ENCODE measurements around the gene SLC25A38. TPM values are rescaled to one million over a fixed set of nuclear protein-coding genes. Genes with fewer than 3 reads are reported as not detected.

The SLC25A38 gene
- total and polyA plus RNA-seq, 10 of the 15 experiments (the other 5 are each of a cell fraction or from before 2014, with no cell fraction given), result 15.2 to 55.2 (median 39.2) TPM

DNA sequence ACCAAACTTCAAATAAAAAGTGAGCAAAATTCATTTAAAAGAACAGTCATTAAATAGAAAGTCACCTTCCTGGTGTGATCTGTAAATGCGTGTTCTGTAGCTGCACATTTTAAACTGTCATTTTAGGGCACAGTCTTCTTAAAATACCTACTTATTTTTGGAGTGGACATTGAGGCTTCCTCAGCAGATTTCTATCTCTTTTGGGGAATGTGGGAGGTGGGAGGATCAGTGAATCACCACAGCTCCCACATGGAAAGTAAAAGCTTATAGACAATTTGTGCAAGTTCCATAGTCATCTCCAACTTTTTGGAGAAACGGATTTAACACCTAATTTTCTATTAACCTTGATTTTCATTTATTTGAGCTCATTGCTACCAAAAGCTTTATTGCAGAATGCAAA lies 63.3 kb downstream of the SLC25A38 start:
- ATAC-seq, result no peak
- Histone ChIP-seq H3K9ac (ENCODE audit: control insufficient read depth, insufficient read depth, low read length) (no peak overlapping the region), H3K27me3 (replicated peaks in 1 of 2; ENCODE audit: control insufficient read depth in 2 of 2, insufficient read depth in 2 of 2, low read length in 1 of 2) (no peaks in the 10 kb centered on the region; a peak in 1 of 4 replicates), H3K27ac (ENCODE audit: control insufficient read depth, insufficient read depth) (no peak overlapping the region), H3K4me1 (ENCODE audit: control insufficient read depth, insufficient read depth, low read length) (no peaks in the 10 kb centered on the region), H3K9me3 (replicated peaks; ENCODE audit: control insufficient read depth, insufficient read depth, low read length) (no peaks in the 10 kb centered on the region), H3K4me3 (no peak overlapping the region), H4K20me1 (ENCODE audit: control insufficient read depth, insufficient read depth) (no peaks in the 10 kb centered on the region), H3K4me2 (ENCODE audit: control insufficient read depth, insufficient read depth) (no peak overlapping the region), H3K79me2 (ENCODE audit: control insufficient read depth, insufficient read depth, low read length) (no peaks in the 10 kb centered on the region), H2AFZ (ENCODE audit: control insufficient read depth, low read depth, low read length) (no peak overlapping the region), H3K36me3 (ENCODE audit: control insufficient read depth in 2 of 2, insufficient read depth in 2 of 2, low read length in 1 of 2) (no peaks in the 10 kb centered on the region)
- WGBS (ENCODE audit: insufficient coverage, insufficient replicate concordance, low lambda C conversion rate, missing lambda C conversion rate), result 64% methylated on average over 2 of the region's 2 CpGs
- ChIA-PET CTCF (interaction anchor here (0.6 to 4.7 kb wide), 23 partner anchors 9 to 732 kb away, joined by 3 to 60 read pairs (median 5); partner anchors contain the start of gene RPSA), POLR2A (no interaction called here), RAD21 (ENCODE audit: unreplicated experiment) (interaction anchor here (1.0 to 1.6 kb wide), 2 partner anchors 40 to 52 kb away, joined by 3 to 5 read pairs; partner anchors contain the start of gene RPSA), SMC1A (ENCODE audit: uncharacterized antibody, unreplicated experiment) (interaction anchor here (1.1 to 2.5 kb wide), 5 partner anchors 15 to 60 kb away, joined by 3 to 20 read pairs (median 3); no protein-coding TSS in a partner anchor)
- no peak for TF ChIP-seq SMC3 (IDR thresholded peaks at IDR 0.05; ENCODE audit: borderline replicate concordance, low read length)
- no peak for TF ChIP-seq CBX5 (IDR thresholded peaks at IDR 0.05; ENCODE audit: low read depth)
- no peak for TF ChIP-seq FOXM1 (IDR thresholded peaks at IDR 0.05; ENCODE audit: low read depth, low read length)
- no peak for TF ChIP-seq TCF3 (IDR thresholded peaks at IDR 0.05; ENCODE audit: borderline replicate concordance, insufficient read depth, low read depth, low read length)
- TF ChIP-seq, protein P1, sequence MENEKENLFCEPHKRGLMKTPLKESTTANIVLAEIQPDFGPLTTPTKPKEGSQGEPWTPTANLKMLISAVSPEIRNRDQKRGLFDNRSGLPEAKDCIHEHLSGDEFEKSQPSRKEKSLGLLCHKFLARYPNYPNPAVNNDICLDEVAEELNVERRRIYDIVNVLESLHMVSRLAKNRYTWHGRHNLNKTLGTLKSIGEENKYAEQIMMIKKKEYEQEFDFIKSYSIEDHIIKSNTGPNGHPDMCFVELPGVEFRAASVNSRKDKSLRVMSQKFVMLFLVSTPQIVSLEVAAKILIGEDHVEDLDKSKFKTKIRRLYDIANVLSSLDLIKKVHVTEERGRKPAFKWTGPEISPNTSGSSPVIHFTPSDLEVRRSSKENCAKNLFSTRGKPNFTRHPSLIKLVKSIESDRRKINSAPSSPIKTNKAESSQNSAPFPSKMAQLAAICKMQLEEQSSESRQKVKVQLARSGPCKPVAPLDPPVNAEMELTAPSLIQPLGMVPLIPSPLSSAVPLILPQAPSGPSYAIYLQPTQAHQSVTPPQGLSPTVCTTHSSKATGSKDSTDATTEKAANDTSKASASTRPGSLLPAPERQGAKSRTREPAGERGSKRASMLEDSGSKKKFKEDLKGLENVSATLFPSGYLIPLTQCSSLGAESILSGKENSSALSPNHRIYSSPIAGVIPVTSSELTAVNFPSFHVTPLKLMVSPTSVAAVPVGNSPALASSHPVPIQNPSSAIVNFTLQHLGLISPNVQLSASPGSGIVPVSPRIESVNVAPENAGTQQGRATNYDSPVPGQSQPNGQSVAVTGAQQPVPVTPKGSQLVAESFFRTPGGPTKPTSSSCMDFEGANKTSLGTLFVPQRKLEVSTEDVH (IDR thresholded peaks at IDR 0.05; ENCODE audit: low read depth, partially characterized antibody), result no peak
- no peak for DNase-seq (ENCODE audit: low read depth, low spot score)
- no TSS peak for BruUV-seq (replicated peaks)
- intact Hi-C loops (cut with micrococcal nuclease; ENCODE audit: unreplicated experiment), result loop anchor here (10.0 kb wide), 1 partner anchor 728 kb away; no protein-coding TSS in a partner anchor
- FAIRE-seq, result no peak
- in situ Hi-C loops (cut with MboI), result no loop called here

Small RNA genes within 50 kb of the gene (small RNA-seq; reads per million reads assigned to genes)
- gene SNORA6, result not detected
- gene SNORA62, result not detected

Other genes with a start within 250 kb of the SLC25A38 start
- 14.2 TPM in 2 replicates for gene CSRNP1, start 229.8 kb upstream of the SLC25A38 start, total RNA-seq (2014; rRNA removed)
- 6.4 and 6.7 TPM in 2 replicates for gene CSRNP1, start 229.8 kb upstream of the SLC25A38 start, total RNA-seq (2014; rRNA removed; fragmentation: Illumina TruSeq; extraction: Trizol)
- gene CSRNP1, start 229.8 kb upstream of the SLC25A38 start, total RNA-seq (2021), result 12.0 and 12.1 TPM in 2 replicates
- 5.9 and 11.1 TPM in 2 replicates for gene CSRNP1, start 229.8 kb upstream of the SLC25A38 start, polyA plus RNA-seq (2011; rRNA removed)
- 3.0 and 7.3 TPM in 2 replicates for gene CSRNP1, start 229.8 kb upstream of the SLC25A38 start, polyA plus RNA-seq (2014; fragmentation: Illumina TruSeq; extraction: Trizol)
- under 1 TPM; 0.32 to 0.77 TPM for gene CSRNP1, start 229.8 kb upstream of the SLC25A38 start, polyA plus RNA-seq (2014; fragmentation: Nextera tagmentation; extraction: Ambion mirVana)
- gene CSRNP1, start 229.8 kb upstream of the SLC25A38 start, polyA plus RNA-seq (2014; rRNA removed), result 9.3 TPM in 2 replicates
- 1 to 10 TPM; 4.9 to 7.0 TPM for gene CSRNP1, start 229.8 kb upstream of the SLC25A38 start, polyA plus RNA-seq (2016; fragmentation: Nextera tagmentation; extraction: Ambion mirVana)
- 0.16 and 0.17 TPM in 2 replicates for gene XIRP1, start 190.8 kb upstream of the SLC25A38 start, total RNA-seq (2014; rRNA removed)
- 0.18 and 0.23 TPM in 2 replicates for gene XIRP1, start 190.8 kb upstream of the SLC25A38 start, total RNA-seq (2014; rRNA removed; fragmentation: Illumina TruSeq; extraction: Trizol)
- 0.38 and 0.40 TPM in 2 replicates for gene XIRP1, start 190.8 kb upstream of the SLC25A38 start, total RNA-seq (2021)
- gene XIRP1, start 190.8 kb upstream of the SLC25A38 start, polyA plus RNA-seq (2011; rRNA removed), result 0.01 and 0.03 TPM in 2 replicates
- 0.14 and 0.24 TPM in 2 replicates for gene XIRP1, start 190.8 kb upstream of the SLC25A38 start, polyA plus RNA-seq (2014; fragmentation: Illumina TruSeq; extraction: Trizol)
- gene XIRP1, start 190.8 kb upstream of the SLC25A38 start, polyA plus RNA-seq (2014; fragmentation: Nextera tagmentation; extraction: Ambion mirVana), result under 1 TPM in 1 of 2 experiments, not detected in 1; 0.05 TPM
- gene XIRP1, start 190.8 kb upstream of the SLC25A38 start, polyA plus RNA-seq (2014; rRNA removed), result 0.08 and 0.27 TPM in 2 replicates
- gene XIRP1, start 190.8 kb upstream of the SLC25A38 start, polyA plus RNA-seq (2016; fragmentation: Nextera tagmentation; extraction: Ambion mirVana), result under 1 TPM; 0.04 to 0.05 TPM
- gene CX3CR1, start 103.3 kb upstream of the SLC25A38 start, total RNA-seq (2014; rRNA removed), result 0.11 and 0.16 TPM in 2 replicates
- 0.09 and 0.18 TPM in 2 replicates for gene CX3CR1, start 103.3 kb upstream of the SLC25A38 start, total RNA-seq (2014; rRNA removed; fragmentation: Illumina TruSeq; extraction: Trizol)
- 0.08 and 0.23 TPM in 2 replicates for gene CX3CR1, start 103.3 kb upstream of the SLC25A38 start, total RNA-seq (2021)
- gene CX3CR1, start 103.3 kb upstream of the SLC25A38 start, polyA plus RNA-seq (2011; rRNA removed), result 0.45 and 0.53 TPM in 2 replicates
- gene CX3CR1, start 103.3 kb upstream of the SLC25A38 start, polyA plus RNA-seq (2014; fragmentation: Illumina TruSeq; extraction: Trizol), result 0.16 and 0.21 TPM in 2 replicates
- under 1 TPM; 0.05 to 0.09 TPM for gene CX3CR1, start 103.3 kb upstream of the SLC25A38 start, polyA plus RNA-seq (2014; fragmentation: Nextera tagmentation; extraction: Ambion mirVana)
- 0.09 and 0.12 TPM in 2 replicates for gene CX3CR1, start 103.3 kb upstream of the SLC25A38 start, polyA plus RNA-seq (2014; rRNA removed)
- under 1 TPM; 0.09 to 0.53 TPM for gene CX3CR1, start 103.3 kb upstream of the SLC25A38 start, polyA plus RNA-seq (2016; fragmentation: Nextera tagmentation; extraction: Ambion mirVana)
- 17.8 and 19.7 TPM in 2 replicates for gene CCR8, start 53.7 kb upstream of the SLC25A38 start, total RNA-seq (2014; rRNA removed)
- 17.9 and 18.9 TPM in 2 replicates for gene CCR8, start 53.7 kb upstream of the SLC25A38 start, total RNA-seq (2014; rRNA removed; fragmentation: Illumina TruSeq; extraction: Trizol)
- gene CCR8, start 53.7 kb upstream of the SLC25A38 start, total RNA-seq (2021), result 14.4 and 16.9 TPM in 2 replicates
- 23.2 and 25.0 TPM in 2 replicates for gene CCR8, start 53.7 kb upstream of the SLC25A38 start, polyA plus RNA-seq (2011; rRNA removed)
- 28.8 and 36.6 TPM in 2 replicates for gene CCR8, start 53.7 kb upstream of the SLC25A38 start, polyA plus RNA-seq (2014; fragmentation: Illumina TruSeq; extraction: Trizol)
- gene CCR8, start 53.7 kb upstream of the SLC25A38 start, polyA plus RNA-seq (2014; fragmentation: Nextera tagmentation; extraction: Ambion mirVana), result 10 to 100 TPM; 11.1 to 13.7 TPM
- gene CCR8, start 53.7 kb upstream of the SLC25A38 start, polyA plus RNA-seq (2014; rRNA removed), result 14.2 and 16.7 TPM in 2 replicates
- gene CCR8, start 53.7 kb upstream of the SLC25A38 start, polyA plus RNA-seq (2016; fragmentation: Nextera tagmentation; extraction: Ambion mirVana), result 1 to 10 TPM; 5.2 to 8.7 TPM
- 4,357 and 4,628 TPM in 2 replicates for gene RPSA, start 23.4 kb downstream of the SLC25A38 start, total RNA-seq (2014; rRNA removed)
- 2,779 and 2,826 TPM in 2 replicates for gene RPSA, start 23.4 kb downstream of the SLC25A38 start, total RNA-seq (2014; rRNA removed; fragmentation: Illumina TruSeq; extraction: Trizol)
- 3,010 and 3,122 TPM in 2 replicates for gene RPSA, start 23.4 kb downstream of the SLC25A38 start, total RNA-seq (2021)
- 3,803 and 5,036 TPM in 2 replicates for gene RPSA, start 23.4 kb downstream of the SLC25A38 start, polyA plus RNA-seq (2011; rRNA removed)
- gene RPSA, start 23.4 kb downstream of the SLC25A38 start, polyA plus RNA-seq (2014; fragmentation: Illumina TruSeq; extraction: Trizol), result 3,456 and 3,909 TPM in 2 replicates
- gene RPSA, start 23.4 kb downstream of the SLC25A38 start, polyA plus RNA-seq (2014; fragmentation: Nextera tagmentation; extraction: Ambion mirVana), result 1,000 to 10,000 TPM; 2,843 to 4,532 TPM
- 4,347 and 4,651 TPM in 2 replicates for gene RPSA, start 23.4 kb downstream of the SLC25A38 start, polyA plus RNA-seq (2014; rRNA removed)
- gene RPSA, start 23.4 kb downstream of the SLC25A38 start, polyA plus RNA-seq (2016; fragmentation: Nextera tagmentation; extraction: Ambion mirVana), result 1,000 to 10,000 TPM; 1,012 to 1,145 TPM
- 0.11 TPM in 1 of 2 replicates, not detected in the other for gene MOBP, start 84.3 kb downstream of the SLC25A38 start, total RNA-seq (2014; rRNA removed)
- gene MOBP, start 84.3 kb downstream of the SLC25A38 start, total RNA-seq (2014; rRNA removed; fragmentation: Illumina TruSeq; extraction: Trizol), result 0.04 and 0.09 TPM in 2 replicates
- gene MOBP, start 84.3 kb downstream of the SLC25A38 start, total RNA-seq (2021), result 0.08 TPM in 1 of 2 replicates, not detected in the other
- 0.06 TPM in 1 of 2 replicates, not detected in the other for gene MOBP, start 84.3 kb downstream of the SLC25A38 start, polyA plus RNA-seq (2011; rRNA removed)
- gene MOBP, start 84.3 kb downstream of the SLC25A38 start, polyA plus RNA-seq (2014; fragmentation: Illumina TruSeq; extraction: Trizol), result 0.05 and 0.09 TPM in 2 replicates
- under 1 TPM in 1 of 2 experiments, not detected in 1; 0.05 TPM for gene MOBP, start 84.3 kb downstream of the SLC25A38 start, polyA plus RNA-seq (2014; fragmentation: Nextera tagmentation; extraction: Ambion mirVana)
- 0.09 and 0.10 TPM in 2 replicates for gene MOBP, start 84.3 kb downstream of the SLC25A38 start, polyA plus RNA-seq (2014; rRNA removed)
- gene MOBP, start 84.3 kb downstream of the SLC25A38 start, polyA plus RNA-seq (2016; fragmentation: Nextera tagmentation; extraction: Ambion mirVana), result not detected